SH-SY5Y (cell line): Measurements from ENCODE around the gene TICAM1.

Experiments used
- GATA2 ChIP-seq: IDR thresholded peaks from 2 replicates; pipeline ENCODE4 v1.6.1; 2011; ENCODE audit warnings: mild to moderate bottlenecking, low read depth, low read length
- GATA3 ChIP-seq: IDR thresholded peaks from 2 replicates; pipeline ENCODE4 v1.6.1; 2011; ENCODE audit warnings: low read depth, mild to moderate bottlenecking, low read length, moderate library complexity

DNA sequence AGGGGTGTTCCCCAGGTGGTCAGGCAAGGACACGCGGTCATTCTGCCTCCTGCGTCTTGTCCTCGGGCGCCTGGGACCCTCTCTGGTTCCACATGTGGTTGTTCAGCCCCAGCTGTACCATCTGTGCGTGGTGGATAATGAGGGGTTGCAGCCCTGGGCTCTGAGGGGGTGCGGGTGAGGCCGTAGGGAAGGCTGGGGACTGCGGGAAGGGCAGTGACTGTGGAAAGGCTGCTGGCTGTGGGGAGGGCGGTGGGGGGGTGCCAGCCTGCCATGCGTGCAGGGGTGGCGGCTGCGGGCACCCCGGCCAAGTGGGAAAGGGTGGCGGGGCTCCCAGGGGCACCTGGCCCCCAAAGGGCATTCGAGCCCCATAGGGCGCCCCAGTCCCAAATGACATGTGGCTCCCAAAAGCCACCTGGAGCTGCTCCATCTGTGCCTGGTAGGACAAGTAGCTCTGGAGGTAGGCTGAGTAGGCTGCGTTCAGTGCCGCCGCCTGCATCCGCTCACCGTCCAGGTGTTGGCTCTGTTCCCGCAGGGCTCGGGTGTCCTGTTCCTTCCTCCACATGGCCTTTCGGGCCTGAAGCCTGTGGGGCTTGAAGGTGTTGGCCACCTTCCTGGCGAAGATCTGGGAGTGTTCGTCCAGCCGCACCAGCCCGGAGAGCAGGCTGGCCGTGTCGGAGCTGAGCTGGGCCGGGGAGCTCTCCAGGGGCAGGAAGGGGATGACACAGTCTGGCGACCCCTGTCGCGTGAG, 15.1 kb downstream of the TICAM1 start:
- TF ChIP-seq GATA2 (no peak), GATA3 (no peak)
